SK-N-MC (cell line): ENCODE measurements around the gene C9orf43.

Source experiments
- EZH2 ChIP-seq: fragments of 200-600 bp; sonication (generic); IDR thresholded peaks from one replicate; pipeline ENCODE4 v1.6.1; 2017; ENCODE audit warnings: antibody characterized with exemption
- POLR2AphosphoS5 ChIP-seq: IDR thresholded peaks from 2 replicates; pipeline ENCODE4 v1.6.1; 2012; ENCODE audit warnings: mild to moderate bottlenecking, low read depth, low read length, borderline replicate concordance

DNA sequence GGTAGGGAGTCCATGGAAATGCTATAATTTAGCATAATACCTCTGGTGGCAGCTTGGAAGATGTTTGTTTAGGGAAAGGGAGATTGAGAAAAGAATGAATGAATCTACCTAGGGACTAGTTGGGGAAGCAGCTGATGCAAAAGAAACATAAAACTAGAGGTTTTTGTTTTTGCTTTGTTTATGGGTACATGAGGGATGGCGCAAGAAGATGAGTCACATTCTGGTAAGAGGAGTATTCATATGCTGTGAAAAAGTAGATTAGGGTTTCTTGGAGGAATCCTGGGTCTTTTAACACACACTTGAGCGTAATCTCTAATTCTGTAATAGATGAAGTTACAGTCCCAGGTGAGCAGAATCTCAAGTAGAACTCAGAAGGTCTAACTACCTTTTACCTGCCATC lies 17.1 kb downstream of the C9orf43 start:
- TF ChIP-seq EZH2 = no peak
- no peak for TF ChIP-seq POLR2AphosphoS5
